Ishikawa (cell line): ENCODE measurements around the gene RPL26.

ENCODE experiments used
- CEBPB ChIP-seq: IDR thresholded peaks from 2 replicates; pipeline ENCODE4 v1.6.1; 2012
- CREB1 ChIP-seq: IDR thresholded peaks from 2 replicates; pipeline ENCODE4 v1.6.1; 2012; ENCODE audit warnings: low read depth
- EGR1 ChIP-seq: IDR thresholded peaks from 2 replicates; pipeline ENCODE4 v1.6.1; 2012
- EP300 ChIP-seq: IDR thresholded peaks from 2 replicates; pipeline ENCODE4 v1.6.1; 2012; ENCODE audit warnings: borderline replicate concordance
- FOXM1 ChIP-seq: IDR thresholded peaks from 2 replicates; pipeline ENCODE4 v1.6.1; 2012; ENCODE audit warnings: low read depth, borderline replicate concordance
- NFIC ChIP-seq: IDR thresholded peaks from 2 replicates; pipeline ENCODE4 v1.6.1; 2012
- RAD21 ChIP-seq: IDR thresholded peaks from 2 replicates; pipeline ENCODE4 v1.6.1; 2012; ENCODE audit warnings: low read depth
- TAF1 ChIP-seq: IDR thresholded peaks from 2 replicates; pipeline ENCODE4 v1.6.1; 2012; ENCODE audit warnings: low read depth, mild to moderate bottlenecking
- TCF12 ChIP-seq: IDR thresholded peaks from 2 replicates; pipeline ENCODE4 v1.6.1; 2012; ENCODE audit warnings: low read depth
- TEAD4 ChIP-seq: IDR thresholded peaks from 2 replicates; pipeline ENCODE4 v1.6.1; 2012
- YY1 ChIP-seq: IDR thresholded peaks from 2 replicates; pipeline ENCODE4 v1.6.1; 2012; ENCODE audit warnings: low read depth
- ZBTB7A ChIP-seq: IDR thresholded peaks from 2 replicates; pipeline ENCODE4 v1.6.1; 2012; ENCODE audit warnings: low read depth
- TF ChIP-seq, protein P1 (sequence below): IDR thresholded peaks from 2 replicates; pipeline ENCODE4 v1.6.1; 2012; ENCODE audit warnings: low read depth, mild to moderate bottlenecking
- TF ChIP-seq, protein P2 (sequence below): IDR thresholded peaks from 2 replicates; pipeline ENCODE4 v1.6.1; 2012
- TF ChIP-seq, protein P3 (sequence below): IDR thresholded peaks from 2 replicates; pipeline ENCODE4 v1.6.1; 2012

The RPL26 gene

DNA sequence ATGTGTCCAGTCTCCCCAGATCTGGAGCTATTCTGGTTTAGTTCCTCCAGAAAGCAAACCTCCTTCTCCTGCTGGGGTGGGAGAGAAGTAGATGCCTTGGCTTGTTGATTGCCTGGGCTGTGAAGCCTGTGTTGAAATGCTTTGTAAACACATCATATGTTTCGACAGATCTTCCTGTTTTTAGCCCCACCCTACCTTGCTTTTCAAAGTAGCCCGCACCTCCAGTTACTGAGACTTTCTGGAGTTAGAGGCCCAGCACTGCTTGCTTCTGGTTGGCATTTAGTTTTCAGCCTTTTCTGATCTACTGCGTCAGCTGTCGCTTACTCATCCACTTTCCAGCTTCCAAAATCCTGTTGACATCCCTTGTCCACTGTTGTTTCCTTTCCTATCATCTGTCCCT is 34.8 kb upstream of the RPL26 start:
- TF ChIP-seq NFIC (no peak), CEBPB (no peak), EP300 (no peak), ZBTB7A (no peak), RAD21 (no peak), TEAD4 (no peak), TCF12 (no peak), CREB1 (no peak), YY1 (no peak), FOXM1 (no peak), TAF1 (no peak), EGR1 (no peak)
- TF ChIP-seq, protein P1, sequence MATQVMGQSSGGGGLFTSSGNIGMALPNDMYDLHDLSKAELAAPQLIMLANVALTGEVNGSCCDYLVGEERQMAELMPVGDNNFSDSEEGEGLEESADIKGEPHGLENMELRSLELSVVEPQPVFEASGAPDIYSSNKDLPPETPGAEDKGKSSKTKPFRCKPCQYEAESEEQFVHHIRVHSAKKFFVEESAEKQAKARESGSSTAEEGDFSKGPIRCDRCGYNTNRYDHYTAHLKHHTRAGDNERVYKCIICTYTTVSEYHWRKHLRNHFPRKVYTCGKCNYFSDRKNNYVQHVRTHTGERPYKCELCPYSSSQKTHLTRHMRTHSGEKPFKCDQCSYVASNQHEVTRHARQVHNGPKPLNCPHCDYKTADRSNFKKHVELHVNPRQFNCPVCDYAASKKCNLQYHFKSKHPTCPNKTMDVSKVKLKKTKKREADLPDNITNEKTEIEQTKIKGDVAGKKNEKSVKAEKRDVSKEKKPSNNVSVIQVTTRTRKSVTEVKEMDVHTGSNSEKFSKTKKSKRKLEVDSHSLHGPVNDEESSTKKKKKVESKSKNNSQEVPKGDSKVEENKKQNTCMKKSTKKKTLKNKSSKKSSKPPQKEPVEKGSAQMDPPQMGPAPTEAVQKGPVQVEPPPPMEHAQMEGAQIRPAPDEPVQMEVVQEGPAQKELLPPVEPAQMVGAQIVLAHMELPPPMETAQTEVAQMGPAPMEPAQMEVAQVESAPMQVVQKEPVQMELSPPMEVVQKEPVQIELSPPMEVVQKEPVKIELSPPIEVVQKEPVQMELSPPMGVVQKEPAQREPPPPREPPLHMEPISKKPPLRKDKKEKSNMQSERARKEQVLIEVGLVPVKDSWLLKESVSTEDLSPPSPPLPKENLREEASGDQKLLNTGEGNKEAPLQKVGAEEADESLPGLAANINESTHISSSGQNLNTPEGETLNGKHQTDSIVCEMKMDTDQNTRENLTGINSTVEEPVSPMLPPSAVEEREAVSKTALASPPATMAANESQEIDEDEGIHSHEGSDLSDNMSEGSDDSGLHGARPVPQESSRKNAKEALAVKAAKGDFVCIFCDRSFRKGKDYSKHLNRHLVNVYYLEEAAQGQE, result no peak
- TF ChIP-seq, protein P2, sequence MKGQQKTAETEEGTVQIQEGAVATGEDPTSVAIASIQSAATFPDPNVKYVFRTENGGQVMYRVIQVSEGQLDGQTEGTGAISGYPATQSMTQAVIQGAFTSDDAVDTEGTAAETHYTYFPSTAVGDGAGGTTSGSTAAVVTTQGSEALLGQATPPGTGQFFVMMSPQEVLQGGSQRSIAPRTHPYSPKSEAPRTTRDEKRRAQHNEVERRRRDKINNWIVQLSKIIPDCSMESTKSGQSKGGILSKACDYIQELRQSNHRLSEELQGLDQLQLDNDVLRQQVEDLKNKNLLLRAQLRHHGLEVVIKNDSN, result no peak
- TF ChIP-seq, protein P3, sequence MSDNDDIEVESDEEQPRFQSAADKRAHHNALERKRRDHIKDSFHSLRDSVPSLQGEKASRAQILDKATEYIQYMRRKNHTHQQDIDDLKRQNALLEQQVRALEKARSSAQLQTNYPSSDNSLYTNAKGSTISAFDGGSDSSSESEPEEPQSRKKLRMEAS, result no peak

GRCh38 chr17:8413938-8414337 is 30.9 kb upstream of the RPL26 start:
- TF ChIP-seq, protein P2, result no peak
- TF ChIP-seq EP300, result no peak
- TF ChIP-seq TEAD4, result no peak
- TF ChIP-seq CREB1, result no peak
- no peak for TF ChIP-seq RAD21
- TF ChIP-seq TCF12, result no peak
- no peak for TF ChIP-seq TAF1
- no peak for TF ChIP-seq YY1
- TF ChIP-seq NFIC, result no peak
- TF ChIP-seq FOXM1, result no peak
- no peak for TF ChIP-seq CEBPB
- TF ChIP-seq, protein P3, result no peak
- no peak for TF ChIP-seq ZBTB7A
- TF ChIP-seq, protein P1, result no peak
- no peak for TF ChIP-seq EGR1

DNA sequence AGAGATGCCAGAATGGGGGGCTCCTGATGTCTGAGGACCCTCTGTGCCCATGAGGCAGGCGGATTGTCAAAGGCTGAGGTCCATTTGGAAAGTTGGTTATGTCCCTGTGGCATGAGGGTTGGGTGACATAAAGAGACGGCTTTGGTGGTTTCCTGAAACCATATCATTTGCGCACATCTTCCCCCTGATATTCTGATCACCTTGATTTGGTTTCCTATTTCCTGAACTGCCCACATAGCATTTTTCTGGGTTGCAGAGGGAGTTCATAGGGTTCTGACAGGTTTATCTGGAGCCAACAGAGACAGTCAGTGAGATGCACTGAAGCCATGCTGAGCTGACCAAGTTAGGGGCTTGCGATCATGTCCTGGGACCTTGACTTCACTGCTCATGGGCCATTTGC is 30.3 kb upstream of the RPL26 start:
- TF ChIP-seq TEAD4 (no peak), EP300 (no peak), TAF1 (no peak), ZBTB7A (no peak), EGR1 (no peak), TCF12 (no peak), RAD21 (no peak)

GRCh38 chr17:8412089-8412488 is 29.1 kb upstream of the RPL26 start:
- TF ChIP-seq CREB1 (no peak), TCF12 (no peak), NFIC (no peak), RAD21 (no peak), TAF1 (no peak), FOXM1 (no peak), TEAD4 (no peak), ZBTB7A (no peak)
- TF ChIP-seq, protein P1, result no peak
